HEK293T (cell line): ENCODE data around the gene PDE10A.

Source experiments
- BHLHE40 ChIP-seq: fragments of 450-650 bp; IDR thresholded peaks from 2 replicates; pipeline ENCODE4 v1.6.1; 2016; ENCODE audit warnings: mild to moderate bottlenecking, moderate library complexity, borderline replicate concordance
- ELF4 ChIP-seq: fragments of 450-650 bp; IDR thresholded peaks from 2 replicates; pipeline ENCODE4 v1.6.1; 2017; ENCODE audit warnings: antibody characterized with exemption
- FOXK2 ChIP-seq: fragments of 450-650 bp; IDR thresholded peaks from 2 replicates; pipeline ENCODE4 v1.6.1; 2016; ENCODE audit warnings: mild to moderate bottlenecking
- FOXM1 ChIP-seq: fragments of 450-650 bp; IDR thresholded peaks from 2 replicates; pipeline ENCODE4 v1.6.1; 2017; ENCODE audit warnings: mild to moderate bottlenecking, borderline replicate concordance
- L3MBTL2 ChIP-seq: fragments of 450-650 bp; conservative IDR thresholded peaks from 2 replicates; pipeline ENCODE4 v1.6.1; 2016; ENCODE audit warnings: mild to moderate bottlenecking
- LEF1 ChIP-seq: fragments of 450-650 bp; IDR thresholded peaks from 2 replicates; pipeline ENCODE4 v1.6.1; 2017; ENCODE audit warnings: mild to moderate bottlenecking, borderline replicate concordance
- SP1 ChIP-seq: fragments of 450-650 bp; IDR thresholded peaks from 2 replicates; pipeline ENCODE4 v1.6.1; 2017

GRCh38 chr6:165677091-165677490 is 14.1 kb upstream of the PDE10A start:
- TF ChIP-seq BHLHE40 (no peak), L3MBTL2 (no peak), ELF4 (no peak), SP1 (no peak), FOXM1 (no peak), LEF1 (no peak), FOXK2 (no peak)
